ENCODE measurements around the gene SLC9C2. TPM values are rescaled to one million over a fixed set of nuclear protein-coding genes. Genes with fewer than 3 reads are reported as not detected.
A peak's percentile ranks its signal among the peaks of the same experiment; 100 is the strongest.
"Not testable (repeated sequence)": the region's sequence is repeated elsewhere in the genome, so short reads cannot be mapped to it uniquely, and the experiment has no call there.

Gene SLC9C2
- total RNA-seq, 1 experiment from 2014 or later = not detected

GRCh38 chr1:173646656-173647055 lies 43.8 kb upstream of the SLC9C2 start:
- Histone ChIP-seq H2AFZ (ENCODE audit: low read length) (peak overlapping the region; percentile 7), H3K4me3 (ENCODE audit: low read length) (no peak overlapping the region), H3K27ac (ENCODE audit: low read length) (no peak overlapping the region), H3K36me3 (ENCODE audit: low read depth, low read length) (no peaks in the 10 kb centered on the region), H3K9me2 (replicated peaks; ENCODE audit: low read length) (no peaks in the 10 kb centered on the region), H3F3A (ENCODE audit: low read length, unreplicated experiment) (no peaks in the 10 kb centered on the region), H3K4me2 (ENCODE audit: low read length) (no peak overlapping the region), H3K79me2 (ENCODE audit: low read length) (no peaks in the 10 kb centered on the region), H3K9ac (ENCODE audit: low read length) (no peak overlapping the region), H4K20me1 (ENCODE audit: low read length) (no peaks in the 10 kb centered on the region), H3K4me1 (ENCODE audit: insufficient read depth, low read length) (peaks cover 24% of the 10 kb centered on the region), H3K9me3 (ENCODE audit: low read length) (no peaks in the 10 kb centered on the region), H3K27me3 (ENCODE audit: low read length) (no peaks in the 10 kb centered on the region)
- peak; percentile 64 for DNase-seq
- ChIA-PET POLR2A (ENCODE audit: unreplicated experiment) (no interaction called here), CTCF (interaction anchor here (0.6 kb wide), 3 partner anchors 42 to 423 kb away, joined by 3 to 4 read pairs (median 3); partner anchors contain the start of gene DARS2)
- intact Hi-C loops (cut with micrococcal nuclease) = loop anchor here (5.0 kb wide), 2 partner anchors 54 to 214 kb away; no protein-coding TSS in a partner anchor
- TF ChIP-seq CTCF (conservative IDR thresholded peaks at IDR 0.05; ENCODE audit: low read depth, low read length) = no peak
- no peak for TF ChIP-seq EZH2phosphoT487 (IDR thresholded peaks at IDR 0.05; ENCODE audit: borderline replicate concordance, low read length)
- TF ChIP-seq EZH2 (IDR thresholded peaks at IDR 0.05; ENCODE audit: low read length, unreplicated experiment) = no peak
- no TSS peak for BruUV-seq (replicated peaks)
- ATAC-seq = peak; percentile 39

- H3K9me3 ChIP-seq (ENCODE audit: low read length); H3K9me2 ChIP-seq (replicated peaks; ENCODE audit: low read length); H4K20me1 ChIP-seq (ENCODE audit: low read length); BruUV-seq (replicated peaks); CTCF ChIA-PET; H3K27ac ChIP-seq (ENCODE audit: low read length); H3K27me3 ChIP-seq (ENCODE audit: low read length); H3K4me2 ChIP-seq (ENCODE audit: low read length); H3K9ac ChIP-seq (ENCODE audit: low read length); POLR2A ChIA-PET (ENCODE audit: unreplicated experiment); H3K36me3 ChIP-seq (ENCODE audit: low read depth, low read length); ATAC-seq; intact Hi-C loops (cut with micrococcal nuclease); H2AFZ ChIP-seq (ENCODE audit: low read length); H3K4me1 ChIP-seq (ENCODE audit: insufficient read depth, low read length); H3K4me3 ChIP-seq (ENCODE audit: low read length); H3F3A ChIP-seq (ENCODE audit: low read length, unreplicated experiment); H3K79me2 ChIP-seq (ENCODE audit: low read length); DNase-seq: not testable (repeated sequence)
Measured at GRCh38 chr1:173642450-173643139, 39.7 kb upstream of the SLC9C2 start.

- ChIA-PET POLR2A (ENCODE audit: unreplicated experiment) (no interaction called here), CTCF (interaction anchor here (0.6 kb wide), 1 partner anchor 145 kb away, joined by 3 read pairs; no protein-coding TSS in a partner anchor)
- no peaks in the 10 kb centered on the region for H4K20me1 ChIP-seq (ENCODE audit: low read length)
- no TSS peak for BruUV-seq (replicated peaks)
- TF ChIP-seq EZH2 (IDR thresholded peaks at IDR 0.05; ENCODE audit: low read length, unreplicated experiment) (no peak), CTCF (conservative IDR thresholded peaks at IDR 0.05; ENCODE audit: low read depth, low read length) (no peak), EZH2phosphoT487 (IDR thresholded peaks at IDR 0.05; ENCODE audit: borderline replicate concordance, low read length) (no peak)
- no peak overlapping the region for H3K4me2 ChIP-seq (ENCODE audit: low read length)
- DNase-seq (no peak), ATAC-seq (no peak)
- H3K27me3 ChIP-seq (ENCODE audit: low read length) = no peaks in the 10 kb centered on the region
- no peaks in the 10 kb centered on the region for H3K36me3 ChIP-seq (ENCODE audit: low read depth, low read length)
- H3K4me3 ChIP-seq (ENCODE audit: low read length) = no peak overlapping the region
- H2AFZ ChIP-seq (ENCODE audit: low read length) = no peak overlapping the region
- H3K9me2 ChIP-seq (replicated peaks; ENCODE audit: low read length) = no peaks in the 10 kb centered on the region
- peaks cover 8% of the 10 kb centered on the region; the same call in 1 of the 2 replicates for H3K9me3 ChIP-seq (ENCODE audit: low read length)
- H3K27ac ChIP-seq (ENCODE audit: low read length) = no peak overlapping the region
- no peaks in the 10 kb centered on the region for H3K4me1 ChIP-seq (ENCODE audit: insufficient read depth, low read length)
- no peaks in the 10 kb centered on the region for H3K79me2 ChIP-seq (ENCODE audit: low read length)
- no peaks in the 10 kb centered on the region for H3F3A ChIP-seq (ENCODE audit: low read length, unreplicated experiment)
- intact Hi-C loops (cut with micrococcal nuclease) = no loop called here
- H3K9ac ChIP-seq (ENCODE audit: low read length) = no peak overlapping the region
Measured at GRCh38 chr1:173639102-173639501, 36.2 kb upstream of the SLC9C2 start.
